GM21423 (cell line): Measurements from ENCODE around the gene PPP1R12C.
"Not testable (repeated sequence)": the region's sequence is repeated elsewhere in the genome, so short reads cannot be mapped to it uniquely, and the experiment has no call there.

Experiments
- ATAC-seq: cut with Tn5 transposase; IDR thresholded peaks from one replicate; pipeline ENCODE4 v1.9.1; 2021; ENCODE audit warnings: mild to moderate bottlenecking, moderate library complexity; ENCODE audit not compliant: unreplicated experiment

Gene PPP1R12C

DNA sequence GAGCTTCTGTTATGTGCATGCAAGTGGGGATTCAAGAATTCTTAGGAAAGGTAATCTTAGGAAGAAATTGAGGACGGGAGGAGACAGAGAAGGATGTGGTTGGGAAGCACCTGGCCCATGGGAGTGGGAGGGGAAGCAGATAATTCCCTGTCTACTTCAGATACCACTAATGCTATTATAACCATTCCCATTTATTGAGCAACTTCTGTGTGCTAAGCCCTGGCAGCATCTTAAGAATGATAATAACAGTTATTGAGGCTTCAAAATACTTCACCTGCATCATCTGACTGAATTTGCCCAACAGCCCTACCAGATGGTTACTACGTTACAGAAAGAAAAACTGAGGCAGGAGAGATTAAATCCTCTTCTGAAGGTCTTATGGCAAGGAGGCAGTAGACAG, 40.3 kb downstream of the PPP1R12C start:
- ATAC-seq: no peak

DNA sequence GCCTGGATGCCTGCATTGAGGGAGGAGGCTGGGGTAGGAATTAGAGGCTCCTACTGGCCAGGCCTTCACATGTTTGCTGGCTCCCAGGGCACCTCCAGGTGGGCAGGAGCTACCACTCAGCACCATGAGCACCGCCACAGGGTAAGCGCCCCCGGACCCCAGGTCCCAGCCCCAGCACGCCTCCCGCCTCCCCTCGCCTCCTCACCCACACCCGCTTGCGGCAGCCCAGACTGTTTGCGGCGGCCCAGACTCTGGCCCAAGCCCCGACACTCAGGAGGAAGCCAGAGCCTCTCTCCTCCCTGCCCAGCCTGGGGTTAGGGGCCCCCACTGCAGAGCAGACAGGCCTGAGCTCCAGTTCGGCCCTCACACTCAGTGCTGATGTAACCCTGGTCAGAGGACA, 41.1 kb downstream of the PPP1R12C start:
- ATAC-seq: no peak

DNA sequence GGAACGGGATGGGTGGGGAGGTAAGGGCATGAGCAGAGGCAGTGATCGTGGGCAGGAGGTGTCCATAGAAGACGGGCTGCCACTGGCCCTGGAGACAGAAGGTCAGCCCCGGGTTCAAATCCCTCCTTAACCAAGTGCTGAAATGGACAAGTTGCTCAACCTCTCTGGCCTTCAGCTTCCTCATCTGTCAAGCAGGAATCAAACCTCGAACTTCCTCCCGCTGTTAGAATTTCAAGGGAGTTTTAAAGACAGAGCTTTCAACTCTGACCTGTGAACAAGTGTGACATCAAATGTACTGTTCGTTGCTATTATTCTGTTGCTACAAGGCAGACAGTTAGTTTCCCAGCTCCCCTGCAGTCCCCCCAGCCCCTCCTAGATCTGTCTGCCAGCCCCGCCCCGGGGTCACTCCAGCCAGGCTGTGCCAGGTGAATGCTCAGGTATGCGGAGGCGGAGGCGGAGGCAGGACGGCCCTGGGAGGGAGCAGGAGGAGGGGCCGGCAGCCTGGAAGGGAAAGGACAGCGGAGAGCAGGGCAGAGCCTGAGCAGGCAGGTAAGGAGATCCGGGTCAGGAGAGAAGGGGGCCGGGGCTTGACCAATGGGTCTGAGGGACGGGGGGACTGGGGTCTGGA, 42.0 kb downstream of the PPP1R12C start, which contains the start of gene EPS8L1:
TSS of gene EPS8L1 (plus strand) at position 499 of the 628 bp plus-strand sequence. CDS start 576 bp downstream, outside the sequence.
- ATAC-seq: no peak

DNA sequence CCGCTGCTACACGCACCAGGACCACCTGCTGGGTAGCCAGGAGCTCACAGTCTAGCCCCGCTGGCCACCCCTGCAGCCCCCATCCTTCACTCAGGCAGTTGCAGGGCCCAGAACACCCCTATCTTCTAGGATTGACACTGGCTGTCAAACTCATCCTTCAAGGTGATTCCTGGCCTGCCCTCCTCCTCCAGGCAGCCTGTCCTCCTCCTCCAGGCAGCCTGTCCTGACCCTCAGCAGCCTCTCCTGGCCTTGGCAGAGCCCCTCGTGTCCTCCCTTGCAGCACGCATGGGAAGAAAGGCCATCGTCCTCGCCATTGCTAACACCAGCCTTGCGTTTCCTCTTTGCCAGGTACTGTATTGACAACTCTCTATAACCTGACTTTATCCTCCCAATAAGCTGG, 45.5 kb downstream of the PPP1R12C start:
- ATAC-seq: no peak

DNA sequence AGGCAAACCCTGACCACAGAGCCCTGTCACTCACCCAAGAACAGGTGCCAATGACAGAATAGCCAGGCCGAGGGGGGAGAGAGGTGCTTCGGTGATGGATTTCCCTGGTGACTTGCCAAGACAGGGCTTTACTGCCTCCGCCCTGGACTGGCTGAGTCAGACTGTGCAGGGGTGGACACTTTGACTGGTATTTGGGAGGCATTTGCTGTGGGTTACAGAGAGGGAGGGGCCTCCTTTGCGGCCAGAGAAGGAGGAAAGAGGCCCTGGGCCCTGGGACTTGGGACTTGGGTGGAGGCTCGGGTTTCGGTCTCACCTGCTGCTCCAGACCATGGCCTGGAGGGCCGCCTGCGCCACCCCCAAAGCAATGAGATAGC, 46.3 kb downstream of the PPP1R12C start:
- no peak for ATAC-seq

DNA sequence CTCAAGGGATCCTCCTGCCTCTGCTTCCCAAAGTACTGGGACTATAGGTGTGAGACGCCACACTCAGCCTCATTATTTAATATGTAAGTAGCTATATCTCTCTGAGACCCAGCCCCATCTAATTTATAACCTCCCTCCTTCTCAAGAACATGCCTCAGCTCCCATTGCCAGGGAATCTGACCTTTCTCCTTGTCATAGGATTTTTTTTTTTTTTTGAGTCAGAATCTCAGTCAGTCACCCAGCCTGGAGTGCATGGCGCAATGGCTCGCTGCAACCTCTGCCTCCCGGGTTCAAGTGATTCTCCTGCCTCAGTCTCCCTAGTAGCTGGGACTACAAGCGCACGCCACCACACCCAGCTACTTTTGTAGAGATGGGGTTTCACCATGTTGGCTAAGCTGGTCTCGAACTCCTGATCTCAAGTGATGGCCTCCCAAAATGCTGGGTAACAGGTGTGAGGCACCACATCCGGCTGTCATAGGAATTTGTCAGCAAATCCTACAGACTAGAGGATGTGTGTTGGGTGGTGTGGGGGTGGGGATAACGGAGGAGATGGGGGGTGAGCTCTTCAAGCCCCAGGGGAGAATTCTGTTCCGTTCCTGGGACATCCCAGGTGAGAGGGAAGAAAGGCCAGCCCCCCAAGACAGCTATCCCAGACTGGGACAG, 46.8 kb downstream of the PPP1R12C start:
- no peak for ATAC-seq

DNA sequence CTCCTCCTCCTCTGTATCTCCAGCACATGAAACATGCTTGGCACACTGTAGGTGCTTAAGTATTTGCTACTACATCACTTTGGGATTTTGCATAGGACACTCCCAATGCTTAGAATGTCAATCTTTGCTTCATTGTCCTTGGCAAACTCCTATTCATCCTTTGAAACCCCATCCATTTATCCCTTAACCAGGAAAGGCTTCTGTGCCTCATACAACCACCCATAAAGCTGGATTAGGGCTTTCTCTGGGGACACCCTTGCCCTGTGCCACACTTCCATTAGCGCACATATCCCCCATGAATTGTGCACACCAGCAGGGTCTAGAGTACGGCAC, 47.6 kb downstream of the PPP1R12C start:
- ATAC-seq: no peak

DNA sequence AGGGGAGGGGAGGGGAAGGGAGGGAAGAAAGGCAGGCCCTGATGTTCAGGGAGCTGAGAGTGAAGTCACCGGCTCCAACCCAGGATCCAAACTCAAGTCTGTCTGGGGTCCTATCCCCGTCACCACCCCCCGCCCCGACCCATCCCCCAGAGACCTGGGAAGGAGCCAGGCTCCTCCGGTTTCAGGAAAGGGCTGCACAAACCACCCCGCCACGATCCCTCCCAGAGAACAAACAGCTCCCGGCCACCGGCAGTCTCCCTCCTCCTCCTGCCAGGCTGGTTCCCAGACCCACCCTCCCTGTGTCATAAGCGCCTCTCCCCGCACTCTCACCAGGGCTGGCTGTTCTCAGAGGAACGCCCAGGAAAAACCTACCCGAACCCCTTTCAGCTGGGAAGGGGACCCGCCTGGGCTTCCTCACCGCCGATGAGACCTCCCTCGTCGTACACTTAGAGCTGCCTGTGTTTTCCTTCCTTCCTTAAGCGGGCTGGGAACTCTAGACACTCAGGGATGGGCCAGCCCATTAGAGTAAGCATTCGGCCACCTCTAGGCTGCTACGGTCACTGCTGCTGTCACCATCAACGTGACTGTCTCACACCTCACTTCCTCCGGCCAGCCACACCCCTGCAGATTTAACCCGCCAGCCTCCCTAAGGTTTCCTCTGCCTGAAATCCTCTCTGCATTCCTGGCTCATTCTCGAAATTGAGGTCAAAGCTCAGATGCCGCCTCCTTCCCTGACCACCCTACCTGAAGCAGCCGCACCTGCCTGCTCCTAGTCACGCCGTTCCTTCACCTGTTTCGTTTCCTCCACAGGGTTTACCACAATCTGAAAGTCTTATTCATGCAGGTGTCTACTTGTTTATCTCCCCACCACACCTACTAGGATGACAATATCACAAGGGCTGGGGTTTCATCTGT, 48.2 kb downstream of the PPP1R12C start:
- no peak for ATAC-seq

DNA sequence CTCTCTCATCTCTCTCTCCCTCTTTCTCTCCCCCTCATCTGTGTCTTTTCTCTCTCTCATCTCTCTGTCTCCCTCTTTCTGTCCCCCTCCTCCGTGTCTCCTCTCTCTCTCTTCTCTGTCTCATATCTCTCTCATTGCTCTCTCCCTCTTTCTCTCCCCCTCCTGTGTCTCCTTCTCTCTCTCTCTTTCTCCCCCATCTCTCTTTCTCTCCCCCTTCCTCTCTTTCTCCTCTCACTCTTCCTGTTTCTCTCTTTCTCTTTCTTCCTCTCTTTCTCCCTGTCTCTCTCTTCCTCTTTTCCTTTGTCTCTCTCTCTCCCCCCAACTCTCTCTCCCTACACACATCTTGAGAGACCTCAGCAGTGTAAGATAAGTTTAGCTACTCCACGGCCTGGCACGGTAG, 49.6 kb downstream of the PPP1R12C start:
- ATAC-seq: no peak

DNA sequence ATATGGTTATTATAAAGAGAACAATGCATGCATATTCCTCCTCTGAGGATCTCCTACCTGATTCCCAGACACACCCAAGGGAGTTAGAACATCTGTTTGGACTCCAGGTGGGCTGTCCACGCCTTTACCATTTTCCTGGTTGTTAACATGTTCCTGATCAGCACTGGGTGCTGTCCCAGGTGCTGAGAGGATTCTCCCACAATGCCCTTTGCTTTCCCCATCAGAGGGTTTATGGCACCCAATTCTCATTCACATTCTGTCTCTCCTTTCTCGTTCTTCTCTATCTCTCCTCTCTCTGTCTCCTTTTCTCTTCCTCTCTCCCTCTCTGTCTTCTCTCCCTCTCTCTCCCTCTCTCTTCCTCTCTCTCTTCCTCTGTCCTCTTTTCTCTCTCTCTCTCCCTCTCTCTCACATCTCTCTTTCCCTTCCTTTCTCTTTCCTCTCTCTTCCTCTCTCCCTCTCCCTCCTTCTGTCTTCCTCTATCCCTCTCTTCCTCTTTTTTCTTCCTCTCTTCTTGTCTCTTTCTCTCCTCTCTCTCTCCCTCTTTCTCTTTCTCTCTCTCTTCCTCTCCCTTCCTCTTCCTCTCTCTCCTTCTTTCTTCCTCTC, 51.2 kb downstream of the PPP1R12C start:
- no peak for ATAC-seq

DNA sequence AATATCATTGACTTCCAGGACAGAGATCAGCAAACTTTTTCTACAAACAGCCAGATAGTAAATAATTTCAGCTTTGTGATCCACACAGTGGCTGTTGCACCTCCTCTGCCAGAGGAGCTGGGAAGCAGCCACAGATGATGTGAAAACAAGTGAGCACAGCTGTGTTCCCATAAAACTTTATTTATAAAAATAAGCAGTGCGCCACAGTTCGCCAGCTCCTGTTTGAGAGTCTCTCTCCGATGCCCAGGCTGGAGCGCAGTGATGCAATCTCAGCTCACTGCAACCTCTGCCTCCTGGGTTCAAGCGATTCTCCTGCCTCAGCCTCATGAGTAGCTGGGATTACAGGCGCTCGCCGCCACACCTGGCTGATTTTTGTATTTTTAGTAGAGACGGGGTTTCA, 51.9 kb downstream of the PPP1R12C start:
- not testable (repeated sequence) for ATAC-seq

DNA sequence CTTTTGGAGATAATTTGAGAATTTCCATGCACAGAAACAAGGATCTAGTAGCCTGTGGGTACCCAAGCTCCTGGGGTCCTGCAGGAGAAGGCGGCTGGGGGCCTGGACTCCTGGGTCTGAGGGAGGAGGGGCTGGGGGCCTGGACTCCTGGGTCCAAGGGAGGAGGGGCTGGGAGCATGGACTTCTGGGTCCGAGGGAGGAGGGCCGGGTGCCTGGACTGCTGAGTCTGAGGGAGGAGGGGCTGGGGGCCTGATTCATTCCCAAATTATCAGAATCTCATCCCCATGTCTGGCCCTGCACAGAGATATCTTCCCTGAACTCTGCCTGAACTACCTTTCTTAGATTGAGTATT, 54.0 kb downstream of the PPP1R12C start:
- ATAC-seq: no peak

DNA sequence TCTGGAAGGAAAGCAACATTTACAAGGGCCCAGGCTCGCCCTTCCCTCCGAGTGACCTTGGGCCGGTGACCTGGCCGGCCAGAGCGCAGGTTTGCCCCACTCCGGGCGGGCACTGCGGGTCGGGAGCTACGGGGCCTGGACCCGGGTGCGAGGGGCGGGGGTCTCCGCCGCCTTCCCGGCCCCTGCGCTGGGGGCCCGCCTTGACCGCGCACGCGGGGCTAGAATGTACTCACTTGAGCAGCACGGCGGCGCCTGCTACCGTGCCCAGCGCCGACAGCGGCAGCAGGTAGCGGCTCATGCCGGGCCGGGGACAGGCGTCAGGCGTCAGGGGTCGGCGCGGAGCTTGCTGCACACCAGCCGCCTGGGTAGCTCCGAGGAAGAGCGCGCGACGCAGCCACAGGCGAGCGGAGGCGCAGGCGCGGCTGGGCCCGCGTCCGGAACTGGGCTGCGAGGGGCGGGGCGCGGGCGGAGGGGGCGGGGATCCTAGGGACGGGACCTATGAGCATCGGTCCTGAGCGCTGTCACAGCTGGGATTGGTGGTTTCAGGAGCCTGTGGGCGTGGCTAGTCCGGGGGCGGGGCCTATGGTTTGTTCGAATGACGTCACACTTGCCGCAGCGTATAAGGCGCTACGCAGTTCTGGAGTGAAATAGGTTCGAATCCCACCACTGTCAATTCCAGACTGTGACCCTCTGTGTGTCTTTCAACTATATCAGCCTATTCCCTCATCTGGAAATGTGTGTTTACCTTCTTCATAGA, 54.5 kb downstream of the PPP1R12C start, which contains the start of gene RDH13:
TSS of gene RDH13 (minus strand) at position 414 of the 757 bp plus-strand sequence. CDS start at position 298, 116 bp downstream.
- peak; percentile 90 for ATAC-seq

DNA sequence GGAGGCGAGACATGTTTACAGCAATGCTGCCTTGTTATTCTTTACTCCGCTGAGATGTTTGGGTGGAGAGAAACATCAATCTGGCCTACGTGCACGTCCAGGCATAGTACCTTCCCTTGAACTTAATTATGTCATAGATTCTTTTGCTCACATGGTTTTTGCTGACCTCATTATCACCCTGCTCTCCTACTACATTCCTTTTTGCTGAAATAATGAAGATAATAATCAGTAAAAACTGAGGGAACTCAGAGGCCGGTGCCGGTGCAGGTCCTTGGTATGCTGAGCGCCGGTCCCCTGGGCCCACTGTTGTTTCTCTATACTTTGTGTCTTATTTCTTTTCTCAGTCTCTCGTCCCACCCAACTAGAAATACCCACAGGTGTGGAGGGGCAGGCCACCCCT, 57.1 kb downstream of the PPP1R12C start:
- not testable (repeated sequence) for ATAC-seq

DNA sequence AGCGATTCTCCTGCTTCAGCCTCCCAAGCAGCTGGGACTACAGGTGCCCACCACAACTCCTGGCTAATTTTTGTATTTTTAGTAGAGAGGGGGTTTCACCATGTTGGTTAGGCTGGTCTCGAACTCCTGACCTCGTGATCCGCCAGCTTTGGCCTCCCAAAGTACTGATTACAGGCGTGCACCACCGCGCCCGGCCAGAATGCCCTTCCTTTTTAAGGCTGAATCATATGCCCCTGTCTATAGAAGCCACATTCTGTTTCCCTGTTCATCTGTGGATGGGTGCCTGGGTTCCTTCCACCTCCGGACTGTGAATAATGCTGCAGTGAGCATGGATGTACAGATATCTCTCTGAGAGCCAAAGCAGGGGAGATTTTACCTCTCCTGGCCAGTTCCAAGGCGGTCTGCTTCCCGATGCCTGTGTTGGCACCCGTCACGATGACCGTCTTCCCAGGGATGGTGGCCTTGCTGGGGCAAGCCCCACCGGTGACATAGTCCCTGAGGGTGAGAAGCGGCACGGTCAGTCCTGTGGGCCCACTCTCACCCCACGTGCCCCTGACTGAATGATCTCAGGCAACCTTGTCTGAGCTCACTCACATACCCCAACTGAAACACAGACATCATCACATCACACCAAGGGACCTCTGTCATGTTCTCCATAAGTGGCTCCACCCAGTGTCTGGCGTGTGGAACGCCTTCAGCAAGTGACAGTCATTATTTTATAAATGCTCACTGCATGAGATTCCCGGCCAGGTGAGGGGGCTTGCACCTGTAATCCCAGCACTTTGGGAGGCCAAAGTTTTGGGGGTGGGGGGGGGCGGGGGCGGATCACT, 58.4 kb downstream of the PPP1R12C start:
- ATAC-seq: no peak

DNA sequence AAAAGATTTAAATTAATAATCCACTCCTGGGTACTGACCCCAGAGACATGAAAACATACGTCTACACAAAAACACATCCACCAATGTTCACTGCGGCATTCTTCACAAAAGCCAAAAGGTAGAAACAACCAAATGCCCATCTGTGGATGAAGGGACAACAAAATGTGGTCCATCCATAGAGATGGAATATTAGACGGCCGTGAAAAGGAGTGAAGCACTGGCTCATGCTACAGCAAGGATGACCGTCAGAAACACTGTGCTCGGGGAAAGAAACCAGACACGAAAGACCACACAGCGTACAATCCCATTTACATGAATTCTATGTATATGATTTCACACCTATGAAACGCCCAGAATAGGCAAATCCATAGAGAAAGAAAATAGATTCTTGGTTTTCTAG, 60.6 kb downstream of the PPP1R12C start:
- ATAC-seq: no peak

DNA sequence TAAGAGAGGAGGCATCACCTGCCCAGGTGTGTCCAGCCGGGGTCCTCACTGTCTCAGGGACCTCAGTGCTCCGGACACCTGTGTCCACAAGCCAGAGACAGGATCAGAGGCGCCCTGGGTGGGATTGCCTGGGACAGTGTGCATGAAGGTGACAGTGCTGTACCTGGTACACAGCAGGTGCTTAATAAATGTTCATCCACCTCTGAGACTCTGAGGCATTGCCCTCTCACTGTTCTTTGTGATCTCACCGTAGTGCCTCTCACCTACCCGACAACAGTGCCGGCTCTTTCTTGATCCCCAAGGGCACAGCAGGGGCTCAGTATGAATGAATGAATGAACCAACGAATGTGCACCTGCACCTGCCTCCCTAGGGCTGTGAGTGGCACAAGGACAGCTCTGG, 63.7 kb downstream of the PPP1R12C start:
- ATAC-seq: no peak

DNA sequence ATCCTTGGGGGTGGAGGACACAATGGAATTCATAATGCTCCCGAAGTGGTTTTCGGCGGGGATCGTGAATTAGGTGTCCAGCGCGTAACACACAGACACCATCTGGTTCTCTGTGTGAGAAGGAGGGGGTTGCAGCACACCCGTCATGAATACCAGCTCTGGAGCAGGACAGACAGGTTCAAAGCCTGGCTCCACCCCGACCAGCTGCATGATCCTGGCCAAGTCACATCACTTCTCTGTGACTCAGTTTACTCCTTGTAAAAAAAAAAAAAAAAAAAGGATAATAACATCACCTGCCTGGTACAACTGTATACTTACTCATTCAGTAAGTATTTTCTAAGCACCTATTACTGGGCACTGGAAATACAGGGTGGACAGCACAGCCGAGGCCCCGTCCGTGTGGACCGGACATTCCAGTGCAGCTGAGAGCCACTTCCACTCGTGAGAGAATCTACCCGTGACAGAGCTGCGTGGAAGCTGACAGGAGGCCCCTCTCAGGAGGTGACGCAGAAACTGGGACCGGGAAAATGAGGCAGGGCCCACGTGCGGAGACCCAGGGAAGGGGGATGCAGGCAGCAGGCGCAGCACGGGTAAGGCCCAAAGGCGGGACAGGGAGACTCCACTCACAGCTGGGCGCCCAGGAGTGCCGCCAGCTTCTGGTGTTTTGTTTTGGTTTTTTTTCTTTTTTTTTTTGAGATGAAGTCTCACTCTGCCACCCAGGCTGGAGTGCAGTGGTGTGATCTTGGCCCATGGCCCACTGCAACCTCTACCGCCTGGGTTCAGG, 66.5 kb downstream of the PPP1R12C start:
- no peak for ATAC-seq

DNA sequence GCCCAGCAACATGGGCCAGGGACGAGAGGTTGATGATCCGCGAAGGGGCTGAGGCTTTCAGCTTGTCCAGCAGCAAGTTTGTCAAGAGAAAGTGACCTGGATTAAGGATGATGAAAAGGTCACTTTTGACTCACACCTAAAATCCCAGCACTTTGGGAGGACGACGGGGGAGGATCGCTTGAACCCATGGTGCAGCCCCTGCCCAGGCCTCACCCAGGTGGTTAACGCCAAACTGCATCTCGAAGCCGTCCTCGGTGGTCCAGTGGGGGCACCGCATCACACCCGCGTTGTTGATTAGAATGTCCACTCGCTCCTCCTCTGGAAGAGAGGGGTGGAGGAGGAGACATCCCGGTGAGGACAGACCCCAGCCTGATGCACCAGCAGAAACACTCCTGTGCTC, 69.0 kb downstream of the PPP1R12C start:
- ATAC-seq: no peak
